Heart right ventricle (tissue), 16 donors: Measurements from ENCODE around the gene NR1I3. TPM values are rescaled to one million over a fixed set of nuclear protein-coding genes. Genes with fewer than 3 reads are reported as not detected.

Experiments used
- ATAC-seq, 8 donors: fragments of 200-7000 bp; cut with Tn5 transposase; one replicate each; pipeline ENCODE4 v1.9.1; 2020; ENCODE audit warnings: mild to moderate bottlenecking in 8 of 8, moderate library complexity in 8 of 8, moderate number of reproducible peaks in 1 of 8
- DNase-seq, 2 donors: peaks; one replicate each; pipeline ENCODE4 v3.0.0-alpha.2; 2020
- H3K27ac ChIP-seq, 10 donors: fragments of 200-600 bp; sonication (generic) in 2 of 10; one replicate each; pipeline versions ENCODE4 v1.5.0 to v1.8.0; 2020 to 2022; ENCODE audit warnings: mild to moderate bottlenecking in 3 of 10
- H3K27me3 ChIP-seq, 7 donors: fragments of 200-600 bp; one replicate each; pipeline ENCODE4 v1.8.0; 2021 to 2022; ENCODE audit warnings: mild to moderate bottlenecking in 2 of 7
- H3K36me3 ChIP-seq, 9 donors: fragments of 200-600 bp; sonication (generic) in 1 of 9; one replicate each; pipeline versions ENCODE4 v1.5.0 to v1.8.0; 2020 to 2022; ENCODE audit warnings: mild to moderate bottlenecking in 2 of 9
- H3K4me1 ChIP-seq, 9 donors: fragments of 200-600 bp; sonication (generic) in 1 of 9; one replicate each; pipeline versions ENCODE4 v1.5.0 to v1.8.0; 2020 to 2022; ENCODE audit warnings: mild to moderate bottlenecking in 4 of 9
- H3K4me3 ChIP-seq, 10 donors: fragments of 200-600 bp; sonication (generic) in 2 of 10; one replicate each; pipeline versions ENCODE4 v1.5.0 to v1.8.0; 2020 to 2022; ENCODE audit warnings: mild to moderate bottlenecking in 7 of 10, moderate library complexity in 2 of 10
- H3K9me3 ChIP-seq, 11 donors: fragments of 200-600 bp in 10 of 11; sonication (generic) in 2 of 11; one replicate each; pipeline versions ENCODE4 v1.5.0 to v1.8.0; 2013 to 2022; ENCODE audit warnings: mild to moderate bottlenecking in 2 of 11, control low read depth in 1 of 11, moderate library complexity in 1 of 11
- WGBS, 2 donors: extraction: QIAGEN DNeasy Blood & Tissue Kit; methylation state at CpG; one replicate each; pipeline ENCODE4 v1.1.7; 2013; ENCODE audit warnings: inconsistent platforms in 1 of 2; 5-methylcytosine and 5-hydroxymethylcytosine counted together
- intact Hi-C, 10 donors: fragments of 100-400 bp; cut with DNase I; formaldehyde crosslinking; loops; one replicate each; pipeline versions ENCODE4 v1.11.1 to v1.14.2; 2022
- polyA plus RNA-seq, 2 donors: library from polyadenylated mRNA; stranded (reverse); fragments of 200-250 nt; gene quantifications; one replicate each; pipeline ENCODE4 v1.2.3, GENCODE V29; 2013
- total RNA-seq, 10 donors: library from RNA; stranded (reverse); fragmentation: NEBNext Ultra II Directional in 3 of 10; extraction: Animal tissue kit (Norgen Biotek cat#: 25700) in 3 of 10; gene quantifications; one replicate each; pipeline versions ENCODE4 v1.2.1 to v1.2.4, GENCODE V29; 2021 to 2023
- TF ChIP-seq, protein P1 (sequence below), 9 donors: fragments of 200-600 bp; sonication (generic) in 2 of 9; IDR thresholded peaks; one replicate each; pipeline versions ENCODE4 v1.5.0 to v1.8.0; 2021 to 2022; ENCODE audit warnings: antibody characterized with exemption in 9 of 9, mild to moderate bottlenecking in 5 of 9, moderate library complexity in 1 of 9
- donor health status: Arrhythmogenic right ventricular cardiomyopathy.
- donor health status: ischemic (EF 13 %, LVEDD 7.1; RV severe dilation, severe dysfunction).
- donor health status: healthy with polysubstance abuse.
- donor health status: DM: no; HTN: yes; CAD: no.
- donor health status: DM: no; HTN: no; CAD: no.
- donor health status: ischemic (EF 25% LVEDD 6.9; RV normal size, moderate dysfunction).
- donor health status: ischemic (EF 25% LVEDD 5.7; RV mildly dilated, moderate dysfunction).
- donor health status: healthy.
- donor health status: DM: yes; HTN: yes; CAD: no.
- donor health status: Ischemic cardiomyopathy.
- donor health status: ischemic (EF 35%, LVEDD 5.7; RV mildly dilated, moderate dysfunction).
- donor health status: nonischemic (EF 11% LVEDD 7.7; RV severe dilation, severe dysfunction).
- donor health status: DM: yes; HTN: yes; CAD: no.
- donor health status: PGD.
- donor health status: ischemic (EF 29% LVEDD 5.4; RV normal size, mild dysfunction).
- donor health status: nonischemic (EF 23%, LVEDD 6.1; RV moderate dilation, normal function).

Gene NR1I3
- total and polyA plus RNA-seq, 12 donors = 0.10 TPM; not detected in 11

DNA sequence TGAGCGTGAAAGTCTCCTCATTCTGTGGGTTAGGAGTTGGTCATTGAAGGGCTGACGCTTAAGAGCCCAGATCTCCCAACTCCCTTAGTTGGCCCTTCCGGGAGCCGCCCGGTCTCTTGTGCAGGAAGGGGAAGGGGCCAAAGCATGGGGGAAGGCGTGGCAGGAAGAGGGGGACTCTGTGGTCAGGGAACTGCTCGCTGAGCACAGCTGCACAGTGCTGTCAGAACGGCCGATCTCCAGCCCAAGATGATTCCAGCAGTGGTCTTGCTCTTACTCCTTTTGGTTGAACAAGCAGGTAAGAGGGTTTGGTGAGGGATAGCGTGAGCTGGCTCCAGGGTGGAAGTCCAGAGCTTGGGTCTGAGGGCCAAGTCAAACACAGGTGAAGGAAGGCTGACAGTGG lies 22.9 kb downstream of the NR1I3 start, which contains the start of gene FCER1G:
FCER1G (plus strand) TSS at position 220 of the 400 bp plus-strand sequence; CDS start at position 247, 27 bp downstream.
- Histone ChIP-seq H3K27me3 (no peaks in the 10 kb centered on the region), H3K4me1 (peaks cover 0 to 58% (median 4%) of the 10 kb centered on the region in 9 donors), H3K36me3 (peaks cover 0 to 77% (median 46%) of the 10 kb centered on the region in 9 donors), H3K27ac (peak within 1 kb of the TSS in 9 of 10 donors; percentile 5 to 95 (median 48)), H3K4me3 (peak within 1 kb of the TSS in 7 of 10 donors; percentile 0 to 62 (median 38)), H3K9me3 (no peaks in the 10 kb centered on the region)
- WGBS, 2 donors = 70 to 74% methylated on average over 10 of the region's 10 CpGs
- ATAC-seq = peak; percentile 42 to 74 (median 60)
- intact Hi-C loops = no loop called here
- DNase-seq = peak in 1 of 2 donors; percentile 58
- TF ChIP-seq, protein P1, sequence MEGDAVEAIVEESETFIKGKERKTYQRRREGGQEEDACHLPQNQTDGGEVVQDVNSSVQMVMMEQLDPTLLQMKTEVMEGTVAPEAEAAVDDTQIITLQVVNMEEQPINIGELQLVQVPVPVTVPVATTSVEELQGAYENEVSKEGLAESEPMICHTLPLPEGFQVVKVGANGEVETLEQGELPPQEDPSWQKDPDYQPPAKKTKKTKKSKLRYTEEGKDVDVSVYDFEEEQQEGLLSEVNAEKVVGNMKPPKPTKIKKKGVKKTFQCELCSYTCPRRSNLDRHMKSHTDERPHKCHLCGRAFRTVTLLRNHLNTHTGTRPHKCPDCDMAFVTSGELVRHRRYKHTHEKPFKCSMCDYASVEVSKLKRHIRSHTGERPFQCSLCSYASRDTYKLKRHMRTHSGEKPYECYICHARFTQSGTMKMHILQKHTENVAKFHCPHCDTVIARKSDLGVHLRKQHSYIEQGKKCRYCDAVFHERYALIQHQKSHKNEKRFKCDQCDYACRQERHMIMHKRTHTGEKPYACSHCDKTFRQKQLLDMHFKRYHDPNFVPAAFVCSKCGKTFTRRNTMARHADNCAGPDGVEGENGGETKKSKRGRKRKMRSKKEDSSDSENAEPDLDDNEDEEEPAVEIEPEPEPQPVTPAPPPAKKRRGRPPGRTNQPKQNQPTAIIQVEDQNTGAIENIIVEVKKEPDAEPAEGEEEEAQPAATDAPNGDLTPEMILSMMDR (IDR thresholded peaks at IDR 0.05) = no peak

DNA sequence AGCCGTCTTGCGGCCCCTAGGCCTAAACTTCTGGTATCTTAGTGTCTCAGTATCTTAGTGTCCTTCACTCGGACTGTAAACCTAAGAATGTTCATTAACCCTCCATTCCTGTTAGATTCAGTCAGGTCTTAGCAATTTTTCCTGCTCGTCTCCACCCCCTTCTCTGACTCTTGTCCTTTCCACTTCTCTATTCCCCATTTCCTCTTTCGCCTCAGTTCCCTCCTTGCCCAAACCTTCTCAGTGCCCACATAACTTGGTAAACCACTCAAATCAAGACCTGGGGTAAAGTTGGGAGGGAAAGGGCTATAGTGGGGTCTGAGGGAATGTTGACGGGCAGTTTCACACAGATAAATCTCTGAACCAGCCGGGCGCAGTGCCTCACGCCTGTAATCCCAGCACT lies 23.6 kb downstream of the NR1I3 start:
- Histone ChIP-seq H3K4me3 (peak overlapping the region in 2 of 10 donors; percentile 32 to 62), H3K36me3 (peaks cover 0 to 77% (median 51%) of the 10 kb centered on the region in 9 donors), H3K27ac (peak overlapping the region in 7 of 10 donors; percentile 41 to 95 (median 53)), H3K4me1 (peaks cover 0 to 65% (median 11%) of the 10 kb centered on the region in 9 donors), H3K9me3 (no peaks in the 10 kb centered on the region), H3K27me3 (no peaks in the 10 kb centered on the region)
- 91 to 92% methylated on average over 9 of the region's 9 CpGs for WGBS, 2 donors
- intact Hi-C loops = loop anchor here in 2 of 10 donors (5.0 kb wide), 2 partner anchors 163 to 168 kb away; no protein-coding TSS in a partner anchor
- TF ChIP-seq, protein P1 (IDR thresholded peaks at IDR 0.05) = no peak
- ATAC-seq (peak in 3 of 8 donors; percentile 15 to 39 (median 19)), DNase-seq (no peak)

DNA sequence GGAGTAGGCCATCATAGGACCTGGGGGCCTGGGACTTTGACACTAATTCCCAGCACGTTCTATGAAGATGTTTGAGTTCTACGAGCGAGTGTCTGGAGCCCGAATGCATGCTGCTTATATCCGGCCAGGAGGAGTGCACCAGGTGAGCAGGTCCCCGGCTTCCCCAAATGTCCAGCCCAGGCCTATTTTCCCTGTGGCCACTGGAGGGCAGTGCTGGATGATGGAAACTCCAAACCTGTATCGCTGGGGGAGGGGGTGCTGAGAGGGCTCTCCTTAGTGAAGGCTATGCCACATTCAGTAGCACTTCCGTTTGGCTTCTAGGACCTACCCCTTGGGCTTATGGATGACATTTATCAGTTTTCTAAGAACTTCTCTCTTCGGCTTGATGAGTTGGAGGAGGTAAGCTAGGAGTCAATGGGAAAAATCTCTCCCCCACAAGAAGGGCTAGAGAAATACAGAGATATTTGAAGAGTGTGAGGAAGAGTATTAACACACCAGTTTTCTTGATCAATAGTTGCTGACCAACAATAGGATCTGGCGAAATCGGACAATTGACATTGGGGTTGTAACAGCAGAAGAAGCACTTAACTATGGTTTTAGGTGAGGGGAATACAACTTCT lies 28.1 kb downstream of the NR1I3 start:
- Histone ChIP-seq H3K27ac (peak overlapping the region in 4 of 10 donors; percentile 86 to 100 (median 98)), H3K9me3 (no peaks in the 10 kb centered on the region), H3K4me1 (peaks cover 6 to 72% (median 45%) of the 10 kb centered on the region in 9 donors), H3K27me3 (no peaks in the 10 kb centered on the region), H3K36me3 (peaks cover 0 to 100% (median 75%) of the 10 kb centered on the region in 9 donors), H3K4me3 (no peak overlapping the region)
- peak; percentile 52 to 78 (median 68) for ATAC-seq
- TF ChIP-seq, protein P1 (IDR thresholded peaks at IDR 0.05) = peak; percentile 76 to 88 (median 86)
- intact Hi-C loops = loop anchor here in 5 of 10 donors (2.0 to 5.0 kb wide), 3 partner anchors 17 to 172 kb away; no protein-coding TSS in a partner anchor
- peak; percentile 68 to 83 for DNase-seq
- WGBS, 2 donors = 34 to 39% methylated on average over 11 of the region's 11 CpGs

DNA sequence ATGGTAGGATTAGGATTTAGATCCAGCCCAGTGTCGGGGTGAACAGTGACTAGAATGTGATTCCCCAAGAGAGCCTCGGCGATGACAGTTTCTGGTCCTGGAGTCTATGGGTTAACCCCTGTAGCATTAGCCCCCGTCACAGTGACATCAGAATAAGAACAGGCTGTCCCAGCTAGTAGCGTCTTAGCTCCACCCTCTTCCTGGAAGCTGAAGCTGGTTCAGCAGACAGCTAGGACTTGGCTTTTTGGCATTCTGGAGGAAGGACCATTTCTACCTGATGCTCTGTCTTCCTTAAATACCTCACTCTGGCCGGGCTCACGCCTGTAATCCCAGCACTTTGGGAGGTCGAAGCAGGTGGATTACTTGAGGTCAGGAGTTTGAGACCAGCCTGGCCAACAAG lies 30.8 kb downstream of the NR1I3 start:
- Histone ChIP-seq H3K9me3 (no peaks in the 10 kb centered on the region), H3K4me3 (peak overlapping the region in 2 of 10 donors; percentile 15 to 18), H3K4me1 (peaks cover 15 to 78% (median 66%) of the 10 kb centered on the region in 9 donors), H3K27ac (peak overlapping the region; percentile 67 to 100 (median 83)), H3K36me3 (peaks cover 0 to 89% (median 54%) of the 10 kb centered on the region in 9 donors), H3K27me3 (no peaks in the 10 kb centered on the region)
- DNase-seq (peak in 1 of 2 donors; percentile 77), ATAC-seq (peak; percentile 40 to 88 (median 73))
- WGBS, 2 donors = 53 to 56% methylated on average over 8 of the region's 8 CpGs
- intact Hi-C loops = loop anchor here in 2 of 10 donors (5.0 kb wide), 1 partner anchor 175 kb away; no protein-coding TSS in a partner anchor
- TF ChIP-seq, protein P1 (IDR thresholded peaks at IDR 0.05) = no peak
